Activated CD4-positive, alpha-beta T cell treated with anti-CD3 and anti-CD28 coated beads for 1 hour (primary cell): ENCODE results near the gene VAMP8.
A peak's percentile ranks its signal among the peaks of the same experiment; 100 is the strongest.
"Not testable (repeated sequence)": the region's sequence is repeated elsewhere in the genome, so short reads cannot be mapped to it uniquely, and the experiment has no call there.

Experiments
- DNase-seq: peaks from one replicate; pipeline ENCODE4 v3.0.0-alpha.2; 2020

VAMP8 gene

GRCh38 chr2:85600951-85601770 is 23.8 kb downstream of the VAMP8 start:
- DNase-seq: no peak

DNA sequence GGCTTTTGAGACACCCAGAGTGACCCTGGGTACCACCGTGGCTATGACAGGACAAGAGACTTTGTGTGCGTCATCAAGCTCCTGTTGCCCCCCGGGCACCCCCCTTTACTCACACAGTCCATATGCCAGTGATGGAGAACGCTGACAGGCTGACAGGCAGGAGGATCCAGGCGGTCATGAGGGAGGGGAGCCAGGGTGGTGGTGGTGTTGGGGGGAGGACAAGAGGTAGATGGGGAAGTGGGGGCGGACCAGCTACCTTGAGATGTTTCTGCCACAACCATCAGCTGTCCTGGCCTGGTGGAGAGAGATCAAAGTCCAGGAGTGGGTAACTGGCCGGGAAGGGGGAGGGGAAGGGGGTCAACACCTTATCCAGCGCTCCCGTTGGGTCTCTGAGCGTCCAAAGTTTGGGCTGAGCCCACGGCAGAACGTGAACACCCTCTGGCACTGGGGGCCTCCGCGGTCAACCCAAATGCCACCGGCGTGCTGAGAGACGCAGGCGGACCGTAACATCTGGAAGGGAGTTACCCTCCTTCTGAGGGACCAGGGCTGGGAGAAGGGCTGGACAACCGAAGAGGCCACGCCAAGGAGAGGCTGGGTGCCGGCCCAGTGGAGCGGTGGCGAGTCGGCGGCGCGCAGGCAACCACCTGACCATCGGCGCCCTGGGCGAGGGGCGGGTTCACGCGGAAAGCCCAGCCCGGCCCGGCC is 24.5 kb downstream of the VAMP8 start:
- DNase-seq: no peak

GRCh38 chr2:85602476-85603234 is 25.3 kb downstream of the VAMP8 start, which contains the start of gene TMEM150A:
Gene TMEM150A (minus strand): TSS chr2:85602698. CDS start chr2:85601948, 750 bp downstream.
- DNase-seq: peak; percentile 79

DNA sequence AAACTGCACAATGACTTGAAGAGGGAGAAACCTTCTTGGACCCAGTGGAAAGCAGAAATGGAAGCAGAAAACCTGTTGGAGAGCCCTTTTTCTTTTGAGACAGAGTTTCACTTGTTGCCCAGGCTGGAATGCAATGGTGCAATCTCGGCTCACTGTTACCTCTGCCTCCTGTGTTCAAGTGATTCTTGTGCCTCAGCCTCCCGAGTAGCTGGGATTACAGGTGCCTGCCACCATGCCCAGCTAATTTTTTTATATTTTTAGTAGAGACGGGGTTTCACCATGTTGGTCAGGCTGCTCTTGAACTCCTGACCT is 26.7 kb downstream of the VAMP8 start:
- not testable (repeated sequence) for DNase-seq

- no peak for DNase-seq
Observed at GRCh38 chr2:85604568-85605339, 27.4 kb downstream of the VAMP8 start.

- no peak for DNase-seq
Observed at GRCh38 chr2:85605406-85606115, 28.2 kb downstream of the VAMP8 start.

DNA sequence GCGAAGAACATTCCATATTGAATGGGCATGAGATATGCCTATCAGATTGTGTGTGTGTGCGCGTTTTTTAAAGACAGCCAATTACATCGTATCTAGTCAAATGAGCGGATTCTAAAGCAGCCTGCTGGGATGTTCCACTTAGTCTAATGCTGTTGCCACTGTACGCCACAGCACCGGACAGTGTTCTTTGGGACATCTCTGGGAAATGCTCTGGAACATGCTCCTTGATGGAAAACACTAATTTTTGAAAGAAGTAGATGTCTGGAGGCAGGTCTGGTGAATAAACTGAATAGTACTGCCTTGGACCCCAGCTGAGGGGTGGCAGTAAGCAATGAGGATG is 28.7 kb downstream of the VAMP8 start:
- DNase-seq: no peak

DNA sequence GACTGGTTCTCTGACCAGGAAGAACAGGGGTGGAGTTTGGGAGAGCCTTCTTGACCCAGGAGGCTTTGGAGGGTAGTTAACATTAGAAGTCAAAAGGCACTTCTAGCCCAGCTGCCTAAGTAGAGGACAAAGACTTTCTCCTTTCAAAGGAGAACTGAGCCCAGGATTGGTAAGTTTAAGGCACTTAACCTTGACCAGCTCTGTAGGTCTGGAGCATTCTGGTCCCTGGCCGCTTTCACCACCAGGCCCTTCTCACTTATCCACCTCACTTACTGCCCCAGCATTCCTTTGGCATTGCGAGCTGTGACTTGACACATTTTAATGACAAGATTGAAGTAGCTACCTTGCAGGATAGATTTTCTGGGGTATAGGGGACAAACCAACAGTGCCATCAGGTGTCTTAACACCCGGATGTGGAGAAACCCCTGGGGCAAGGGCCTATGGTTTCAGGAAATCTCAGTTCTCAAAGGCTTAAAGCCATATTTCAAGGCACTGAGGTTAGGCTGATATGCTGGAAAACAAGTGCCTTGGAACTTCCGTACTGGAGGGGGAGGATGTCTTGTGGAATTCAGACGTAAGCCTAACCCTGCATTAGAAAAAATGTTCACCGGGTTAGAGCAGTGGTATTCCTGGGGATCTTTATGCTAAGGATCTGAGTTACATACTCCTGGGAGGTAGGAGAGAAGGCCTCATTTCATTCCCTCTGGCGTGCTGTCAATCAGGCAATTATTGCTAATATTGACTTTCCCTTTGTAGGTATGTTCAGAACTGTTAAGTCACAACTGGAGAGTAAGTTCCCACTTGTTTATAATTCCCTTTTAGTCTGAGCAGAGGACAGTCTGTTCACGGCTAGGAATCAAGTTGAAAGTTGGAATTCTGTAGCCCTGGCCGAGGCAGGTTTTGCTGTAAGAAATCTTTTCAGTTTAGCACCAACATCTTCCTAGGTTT is 30.2 kb downstream of the VAMP8 start:
- DNase-seq: no peak

DNA sequence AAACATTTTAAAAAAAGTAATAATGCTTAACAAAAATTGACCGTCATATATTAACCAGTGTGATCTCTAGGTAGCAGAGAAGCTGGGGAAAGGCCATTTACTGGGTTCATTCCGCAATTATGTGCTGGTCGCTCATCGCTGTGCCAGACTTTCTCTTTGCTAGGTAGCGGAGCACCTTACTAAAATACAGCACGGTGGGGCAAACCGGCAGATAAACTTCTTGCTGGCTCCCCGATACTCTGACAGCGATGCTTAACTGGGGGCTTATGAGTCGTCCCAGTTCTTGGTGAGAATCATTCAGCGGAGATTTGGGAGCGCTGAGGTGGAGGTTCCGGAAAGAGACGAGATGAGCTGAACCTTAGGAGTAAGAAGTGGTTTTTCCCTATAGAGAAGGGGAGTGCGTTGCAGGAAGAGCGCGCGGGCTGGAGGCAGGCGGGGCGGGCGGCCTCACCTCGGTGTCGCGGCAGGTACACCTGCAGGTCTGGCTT is 33.9 kb downstream of the VAMP8 start:
- DNase-seq: no peak

DNA sequence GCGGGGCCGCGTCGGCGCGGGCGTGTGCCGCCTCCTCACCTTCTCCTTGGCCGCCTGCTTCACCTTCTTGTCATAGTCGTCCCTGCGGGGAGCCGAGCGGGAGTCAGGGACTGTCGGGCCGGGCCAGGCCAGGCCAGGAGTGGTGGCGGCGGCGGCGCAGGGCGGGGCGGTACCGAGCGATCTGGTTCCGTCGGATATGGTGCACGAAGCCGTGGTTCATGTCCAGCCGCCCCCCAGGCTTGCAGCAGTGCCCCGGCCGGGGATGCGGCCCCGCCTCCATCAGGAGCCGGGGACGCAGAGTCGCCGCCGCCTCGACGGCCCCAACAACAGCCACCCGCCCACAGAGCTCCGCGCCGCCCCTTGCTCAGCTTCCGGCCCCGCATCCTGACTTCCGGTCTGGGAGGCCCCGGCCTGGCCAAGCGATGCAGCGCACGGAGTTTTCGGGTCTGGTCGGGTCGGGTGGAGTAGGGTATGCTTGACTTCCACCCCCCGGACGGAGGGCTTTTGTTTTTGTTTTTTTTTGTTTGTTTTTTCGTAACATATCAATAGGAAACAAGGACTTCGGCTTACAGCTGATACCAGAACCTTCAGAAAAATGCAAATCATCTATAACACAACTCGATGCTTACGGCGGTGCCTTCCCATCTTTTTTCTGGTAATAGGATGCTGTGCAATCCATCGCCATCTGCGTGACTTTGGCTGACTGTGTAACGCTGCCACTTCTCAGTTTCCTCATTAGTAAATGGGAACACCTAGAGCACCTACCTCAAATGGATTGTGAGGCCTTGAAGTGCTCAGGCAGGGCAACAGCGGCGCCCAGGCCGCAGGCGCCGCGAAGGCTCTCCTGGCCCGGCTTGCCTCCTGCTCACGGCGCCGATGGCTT is 34.6 kb downstream of the VAMP8 start, which contains the start of gene C2orf68:
Gene C2orf68, minus strand, starts transcription at position 362 of the 883 bp plus-strand sequence. Its CDS starts 82 bp downstream, at position 280.
- DNase-seq: peak; percentile 66

DNA sequence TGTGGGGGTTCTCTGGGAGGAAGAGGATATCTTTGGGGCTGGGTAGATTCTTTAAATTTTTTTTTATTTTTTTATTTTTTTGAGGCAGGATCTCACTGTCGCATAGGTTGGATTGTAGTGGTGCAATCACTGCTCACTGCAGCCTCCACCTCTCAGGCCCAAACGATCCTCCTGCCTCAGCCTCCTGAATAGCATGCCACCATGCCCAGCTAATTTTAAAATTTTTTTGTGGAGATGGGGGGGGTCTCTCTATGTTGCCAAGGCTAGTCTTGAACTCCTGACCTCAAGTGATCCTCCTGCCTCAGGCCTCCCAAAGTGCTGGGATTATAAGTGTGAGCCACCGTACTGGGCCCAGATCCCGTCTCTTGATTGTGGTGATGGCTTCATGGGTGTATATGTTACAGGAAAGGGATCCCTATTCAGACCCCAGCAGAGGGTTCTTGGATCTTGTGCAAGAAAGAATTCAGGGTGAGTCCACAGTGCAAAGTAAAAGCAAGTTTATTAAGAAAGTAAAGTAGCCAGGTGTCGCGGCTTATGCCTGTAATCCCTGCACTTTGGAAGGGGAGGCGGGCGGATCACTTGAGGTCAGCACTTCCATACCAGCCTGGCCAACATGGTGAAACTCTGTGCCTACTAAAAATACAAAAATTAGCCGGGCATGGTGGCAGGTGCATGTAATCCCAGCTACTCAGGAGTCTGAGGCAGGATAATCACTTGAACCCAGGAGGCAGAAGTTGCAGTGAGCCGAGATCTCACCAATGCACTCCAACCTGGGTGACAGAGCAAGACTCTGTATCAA is 36.5 kb downstream of the VAMP8 start:
- DNase-seq: no peak

GRCh38 chr2:85614757-85615156 is 37.4 kb downstream of the VAMP8 start:
- not testable (repeated sequence) for DNase-seq

- no peak for DNase-seq
Observed at GRCh38 chr2:85615413-85615728, 38.0 kb downstream of the VAMP8 start.

- not testable (repeated sequence) for DNase-seq
Observed at GRCh38 chr2:85617723-85618122, 40.3 kb downstream of the VAMP8 start.

- DNase-seq: no peak
Observed at GRCh38 chr2:85619617-85620016, 42.2 kb downstream of the VAMP8 start.

GRCh38 chr2:85621338-85621737 is 44.0 kb downstream of the VAMP8 start:
- DNase-seq: no peak

DNA sequence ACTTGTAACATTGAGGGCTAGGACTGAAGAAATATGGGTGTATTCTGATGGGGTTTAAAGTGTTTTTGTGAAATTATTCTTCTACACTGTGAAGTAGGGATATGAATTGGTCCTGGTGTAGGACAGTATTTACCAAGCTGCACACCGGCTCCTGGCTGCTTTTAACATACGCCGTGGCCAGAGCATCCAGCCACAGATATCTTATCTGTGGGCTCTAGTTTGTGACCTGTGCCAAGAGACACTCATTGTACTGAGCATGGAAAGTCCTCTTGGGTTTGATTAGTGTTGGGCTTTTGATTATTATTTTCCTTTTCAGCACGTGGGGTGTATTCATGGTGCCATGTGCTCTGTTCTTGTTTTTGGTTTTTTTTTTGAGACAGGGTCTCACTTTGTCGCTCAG is 46.6 kb downstream of the VAMP8 start:
- DNase-seq: no peak

DNA sequence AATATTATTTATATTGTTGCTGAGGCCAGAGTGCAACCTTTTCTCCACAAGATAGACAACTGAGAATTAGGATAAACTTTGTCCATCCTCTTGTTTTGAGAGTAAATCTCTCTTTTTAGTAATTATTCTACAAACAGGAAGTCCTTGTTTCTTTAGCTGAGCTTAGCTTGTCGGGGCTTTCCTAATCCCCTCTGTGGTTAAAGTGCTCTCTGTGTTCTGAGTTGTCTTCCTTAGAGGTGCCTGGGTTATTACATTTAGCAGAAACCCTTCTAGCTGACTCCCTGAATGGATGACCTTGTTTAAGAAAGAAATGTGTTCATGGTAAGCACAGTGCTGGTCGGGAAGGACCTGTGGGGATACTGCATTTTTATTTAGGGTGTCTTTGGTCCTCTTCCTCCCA is 51.3 kb downstream of the VAMP8 start:
- no peak for DNase-seq

DNA sequence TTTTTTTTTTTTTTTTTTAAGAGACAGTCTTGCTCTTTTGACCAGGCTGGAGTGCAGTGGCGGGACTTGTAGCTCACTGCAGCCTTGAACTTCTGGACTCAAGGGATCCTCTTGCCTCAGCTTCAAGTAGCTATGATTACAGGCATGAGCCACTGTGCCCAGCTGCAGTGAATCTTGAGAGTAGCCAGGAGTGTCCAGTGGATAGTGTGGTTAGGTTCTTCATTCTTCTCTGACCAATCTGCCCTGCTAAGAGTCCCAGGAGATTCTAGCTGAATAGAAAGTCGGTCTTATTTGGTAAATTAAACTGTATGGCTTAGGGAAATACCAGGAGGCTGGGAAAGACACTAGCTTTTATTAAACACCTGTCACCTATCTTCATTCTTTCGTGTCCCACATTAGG is 53.9 kb downstream of the VAMP8 start:
- DNase-seq: no peak
